H1 (cell line): ENCODE results near the gene DCHS1. TPM values are rescaled to one million over a fixed set of nuclear protein-coding genes. Genes with fewer than 3 reads are reported as not detected.

ENCODE experiments used
- BRCA1 ChIP-seq: IDR thresholded peaks from 2 replicates; pipeline ENCODE4 v1.6.1; 2012; ENCODE audit warnings: low read depth, low read length, improper control_type of control experiment
- RBBP5 ChIP-seq: IDR thresholded peaks from 2 replicates; pipeline ENCODE4 v1.7.1; 2012; ENCODE audit warnings: low read depth, mild to moderate bottlenecking, inconsistent platforms, low read length, moderate library complexity, borderline replicate concordance
- TEAD4 ChIP-seq: IDR thresholded peaks from 2 replicates; pipeline ENCODE4 v1.6.1; 2012; ENCODE audit warnings: low read depth, low read length, inconsistent platforms, mixed read lengths
- polyA plus RNA-seq, 7 experiments: library from polyadenylated mRNA; depleted of rRNA in 3 of 7; stranded (reverse) in 5 of 7; unstranded in 2 of 7; fragments of >200 nt in 5 of 7; fragments of 200-250 nt in 2 of 7; gene quantifications; 1 replicate in 5 of 7; 2 replicates in 1 of 7; 4 replicates in 1 of 7; pipeline versions ENCODE4 v1.2.1 to v1.2.3, GENCODE V29; 2011 to 2013; ENCODE audit warnings: missing spikeins in 2 of 7, mixed read lengths in 2 of 7
- total RNA-seq: library from RNA; stranded (reverse); fragmentation: NEBNext Ultra II Directional; extraction: Animal tissue kit (Norgen Biotek cat#: 25700); gene quantifications from 2 replicates; pipeline ENCODE4 v1.2.1, GENCODE V29; 2021

DCHS1 gene
- total and polyA plus RNA-seq, 2 of the 8 experiments (the other 6 are each of a cell fraction or from before 2014, with no cell fraction given): 8.2 to 10.5 TPM

- TF ChIP-seq BRCA1 (no peak), TEAD4 (no peak), RBBP5 (no peak)
Observed at GRCh38 chr11:6626971-6627761, 28.4 kb downstream of the DCHS1 start (continued).
